Astrocyte (in vitro differentiated cells and primary cell): ENCODE data around the gene USP22.

Experiments used
- EZH2 ChIP-seq: IDR thresholded peaks from 2 replicates; pipeline ENCODE4 v1.6.1; 2012; ENCODE audit warnings: mild to moderate bottlenecking, low read length, inconsistent platforms; ENCODE audit not compliant: insufficient read depth
- TF ChIP-seq, protein P1 (sequence below): IDR thresholded peaks from 2 replicates; pipeline ENCODE4 v1.5.1; 2011; ENCODE audit warnings: low read depth, mild to moderate bottlenecking, inconsistent platforms, low read length, moderate library complexity; ENCODE audit not compliant: insufficient read depth

- TF ChIP-seq, protein P1, sequence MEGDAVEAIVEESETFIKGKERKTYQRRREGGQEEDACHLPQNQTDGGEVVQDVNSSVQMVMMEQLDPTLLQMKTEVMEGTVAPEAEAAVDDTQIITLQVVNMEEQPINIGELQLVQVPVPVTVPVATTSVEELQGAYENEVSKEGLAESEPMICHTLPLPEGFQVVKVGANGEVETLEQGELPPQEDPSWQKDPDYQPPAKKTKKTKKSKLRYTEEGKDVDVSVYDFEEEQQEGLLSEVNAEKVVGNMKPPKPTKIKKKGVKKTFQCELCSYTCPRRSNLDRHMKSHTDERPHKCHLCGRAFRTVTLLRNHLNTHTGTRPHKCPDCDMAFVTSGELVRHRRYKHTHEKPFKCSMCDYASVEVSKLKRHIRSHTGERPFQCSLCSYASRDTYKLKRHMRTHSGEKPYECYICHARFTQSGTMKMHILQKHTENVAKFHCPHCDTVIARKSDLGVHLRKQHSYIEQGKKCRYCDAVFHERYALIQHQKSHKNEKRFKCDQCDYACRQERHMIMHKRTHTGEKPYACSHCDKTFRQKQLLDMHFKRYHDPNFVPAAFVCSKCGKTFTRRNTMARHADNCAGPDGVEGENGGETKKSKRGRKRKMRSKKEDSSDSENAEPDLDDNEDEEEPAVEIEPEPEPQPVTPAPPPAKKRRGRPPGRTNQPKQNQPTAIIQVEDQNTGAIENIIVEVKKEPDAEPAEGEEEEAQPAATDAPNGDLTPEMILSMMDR = no peak
- TF ChIP-seq EZH2 = no peak
These were observed 23.6 kb upstream of the USP22 start for GRCh38 chr17:21066394-21066793.
